Prostate gland (tissue), 2 donors: ENCODE data around the gene SH3BP1. TPM values are rescaled to one million over a fixed set of nuclear protein-coding genes. Genes with fewer than 3 reads are reported as not detected.
A peak's percentile ranks its signal among the peaks of the same experiment; 100 is the strongest.

Experiments
- DNase-seq: peaks from one replicate; pipeline ENCODE4 v3.0.0-alpha.2; 2019; ENCODE audit warnings: low spot score
- H3K27ac ChIP-seq, 2 donors: fragments of 200-600 bp; sonication (generic); 2 replicates each; pipeline ENCODE4 v1.5.1; 2017 to 2019
- H3K27me3 ChIP-seq: fragments of 200-600 bp; sonication (generic); replicated peaks from 2 replicates; pipeline ENCODE4 v1.5.1; 2019; ENCODE audit not compliant: insufficient read depth
- H3K36me3 ChIP-seq, 2 donors: fragments of 200-600 bp; sonication (generic); 1 replicate in 1 of 2; 2 replicates in 1 of 2; pipeline versions ENCODE4 v1.5.1 to v1.8.1; 2017 to 2019
- H3K4me1 ChIP-seq: fragments of 200-600 bp; sonication (generic); replicated peaks from 2 replicates; pipeline ENCODE4 v1.5.1; 2019
- H3K4me3 ChIP-seq, 2 donors: fragments of 200-600 bp; sonication (generic); 2 replicates each; pipeline ENCODE4 v1.5.1; 2017 to 2019
- H3K9me3 ChIP-seq: fragments of 200-600 bp; sonication (generic); 2 replicates; pipeline ENCODE4 v1.5.1; 2017
- POLR2A ChIP-seq: fragments of 450-650 bp; IDR thresholded peaks from one replicate; pipeline ENCODE4 v1.6.1; 2016; ENCODE audit warnings: antibody characterized with exemption, mild to moderate bottlenecking
- POLR2AphosphoS5 ChIP-seq: sonication (generic); formaldehyde crosslinking; IDR thresholded peaks from one replicate; pipeline ENCODE4 v1.6.1; 2017; ENCODE audit warnings: antibody characterized with exemption
- WGBS: methylation state at CpG from one replicate; pipeline ENCODE4 v1.1.5; 2018; 5-methylcytosine and 5-hydroxymethylcytosine counted together
- intact Hi-C: fragments of 100-400 bp; cut with DNase I; formaldehyde crosslinking; loops from one replicate; pipeline ENCODE4 v1.14.2; 2022
- total RNA-seq, 2 donors: library from RNA; depleted of rRNA; stranded (reverse); fragments of >200 nt; gene quantifications; one replicate each; pipeline ENCODE4 v1.1.0, GENCODE V29; 2016
- TF ChIP-seq, protein P1 (sequence below), 4 experiments: fragments of 200-600 bp in 2 of 4; fragments of 450-650 bp in 2 of 4; sonication (generic) in 2 of 4; IDR thresholded peaks; 1 replicate in 3 of 4; 2 replicates in 1 of 4; pipeline ENCODE4 v1.5.1; 2016 to 2019; ENCODE audit warnings: antibody characterized with exemption in 4 of 4, mild to moderate bottlenecking in 2 of 4, moderate library complexity in 2 of 4

The SH3BP1 gene
- total RNA-seq, 2 donors from 2014 or later, result 10.9 to 12.0 TPM

DNA sequence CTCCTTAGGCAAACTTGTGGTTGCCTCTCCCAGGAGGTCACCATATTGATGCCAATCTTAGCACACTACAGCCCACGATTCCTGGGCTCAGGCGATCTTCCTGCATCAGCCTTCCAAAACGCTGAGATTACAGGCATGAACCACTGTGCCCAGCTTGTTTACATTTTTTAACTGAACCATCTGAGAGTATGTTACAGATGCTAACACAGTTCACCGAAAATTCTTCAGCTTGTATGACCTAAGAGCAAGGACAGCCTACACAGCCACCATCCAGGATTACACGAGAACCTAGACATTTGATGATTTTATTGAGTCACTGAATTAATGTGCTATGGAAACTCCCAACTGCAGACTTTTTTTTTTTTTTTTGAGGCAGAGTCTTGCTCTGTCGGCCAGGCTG lies 30.1 kb downstream of the SH3BP1 start:
- WGBS, result 55% methylated on average over 6 of the region's 6 CpGs
- no peak for DNase-seq
- Histone ChIP-seq H3K27ac (no peak overlapping the region), H3K9me3 (no peaks in the 10 kb centered on the region), H3K36me3 (no peaks in the 10 kb centered on the region), H3K27me3 (no peaks in the 10 kb centered on the region), H3K4me3 (no peak overlapping the region), H3K4me1 (peaks cover 6% of the 10 kb centered on the region)
- TF ChIP-seq, protein P1, sequence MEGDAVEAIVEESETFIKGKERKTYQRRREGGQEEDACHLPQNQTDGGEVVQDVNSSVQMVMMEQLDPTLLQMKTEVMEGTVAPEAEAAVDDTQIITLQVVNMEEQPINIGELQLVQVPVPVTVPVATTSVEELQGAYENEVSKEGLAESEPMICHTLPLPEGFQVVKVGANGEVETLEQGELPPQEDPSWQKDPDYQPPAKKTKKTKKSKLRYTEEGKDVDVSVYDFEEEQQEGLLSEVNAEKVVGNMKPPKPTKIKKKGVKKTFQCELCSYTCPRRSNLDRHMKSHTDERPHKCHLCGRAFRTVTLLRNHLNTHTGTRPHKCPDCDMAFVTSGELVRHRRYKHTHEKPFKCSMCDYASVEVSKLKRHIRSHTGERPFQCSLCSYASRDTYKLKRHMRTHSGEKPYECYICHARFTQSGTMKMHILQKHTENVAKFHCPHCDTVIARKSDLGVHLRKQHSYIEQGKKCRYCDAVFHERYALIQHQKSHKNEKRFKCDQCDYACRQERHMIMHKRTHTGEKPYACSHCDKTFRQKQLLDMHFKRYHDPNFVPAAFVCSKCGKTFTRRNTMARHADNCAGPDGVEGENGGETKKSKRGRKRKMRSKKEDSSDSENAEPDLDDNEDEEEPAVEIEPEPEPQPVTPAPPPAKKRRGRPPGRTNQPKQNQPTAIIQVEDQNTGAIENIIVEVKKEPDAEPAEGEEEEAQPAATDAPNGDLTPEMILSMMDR (IDR thresholded peaks at IDR 0.05), result no peak
- TF ChIP-seq POLR2A (no peak), POLR2AphosphoS5 (no peak)
- intact Hi-C loops, result no loop called here

DNA sequence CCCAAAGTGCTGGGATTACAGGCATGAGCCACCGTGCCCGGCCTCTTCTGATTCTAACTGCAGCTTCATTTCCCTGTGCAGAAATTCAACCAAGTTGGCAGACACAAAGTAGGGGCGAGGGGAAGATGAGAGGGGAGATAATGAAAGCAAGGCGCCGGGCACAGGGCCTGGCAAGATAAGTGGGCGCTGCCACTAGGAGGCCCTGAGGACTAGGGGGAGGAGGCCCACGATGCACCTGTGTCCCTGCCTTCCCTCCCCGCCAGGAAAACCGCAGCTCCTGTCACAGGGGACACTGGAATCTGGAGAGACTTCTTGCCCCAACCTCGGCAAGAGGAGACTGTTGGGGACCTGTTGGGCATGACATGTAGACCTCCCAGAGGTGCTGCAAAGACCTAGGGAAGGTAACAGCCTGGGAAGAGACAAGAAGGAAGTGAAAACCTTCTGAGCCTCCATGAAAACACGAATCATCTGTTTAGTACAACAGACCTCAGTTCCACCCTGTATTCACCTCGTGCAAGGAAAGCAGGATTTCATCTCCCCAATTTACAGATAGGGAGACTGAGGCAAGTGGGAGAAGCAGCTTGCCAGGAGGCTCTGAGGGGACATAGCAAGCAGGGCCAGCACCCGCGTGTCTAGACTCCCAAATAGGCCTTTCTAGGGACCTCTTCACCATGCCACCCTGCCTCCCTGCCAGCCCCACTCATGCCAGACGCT lies 32.9 kb downstream of the SH3BP1 start:
- intact Hi-C loops, result no loop called here
- 58% methylated on average over 15 of the region's 15 CpGs for WGBS

DNA sequence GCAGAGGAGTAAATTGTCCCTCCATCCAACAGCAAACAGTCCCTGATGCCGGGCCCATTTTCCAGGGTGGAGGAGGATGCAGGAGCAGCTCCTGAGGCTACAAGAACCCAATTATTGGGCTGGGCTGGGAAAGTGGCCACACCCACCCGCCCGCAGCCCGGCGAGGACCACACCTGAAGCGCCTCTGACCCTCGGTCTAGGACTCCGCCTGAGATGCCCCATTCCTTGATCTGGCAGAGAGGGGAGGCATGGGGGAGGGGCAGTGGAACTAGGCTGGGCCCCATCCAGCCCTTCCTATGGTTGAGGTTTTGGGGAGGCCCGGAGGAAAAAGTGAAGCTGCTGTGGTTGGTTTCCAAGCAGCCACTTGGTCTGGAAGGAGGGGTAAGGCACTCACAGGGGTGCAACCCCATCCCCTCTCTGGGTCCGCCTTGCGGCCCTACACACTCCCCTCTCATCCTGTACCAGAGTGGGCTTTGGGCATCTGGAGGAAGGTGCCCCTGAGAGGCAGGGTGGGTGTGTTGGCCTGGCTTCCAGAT lies 33.5 kb downstream of the SH3BP1 start:
- TF ChIP-seq, protein P1 (IDR thresholded peaks at IDR 0.05), result no peak
- Histone ChIP-seq H3K36me3 (no peaks in the 10 kb centered on the region), H3K27ac (no peak overlapping the region), H3K4me3 (no peak overlapping the region), H3K9me3 (no peaks in the 10 kb centered on the region), H3K27me3 (no peaks in the 10 kb centered on the region), H3K4me1 (peaks cover 16% of the 10 kb centered on the region)
- no peak for DNase-seq
- 70% methylated on average over 11 of the region's 11 CpGs for WGBS
- intact Hi-C loops, result no loop called here

More for the DNA sequence above, 32.9 kb downstream of the SH3BP1 start:
- DNase-seq, result no peak
- TF ChIP-seq POLR2A, result no peak
- TF ChIP-seq, protein P1 (IDR thresholded peaks at IDR 0.05), result no peak
- TF ChIP-seq POLR2AphosphoS5, result no peak
- Histone ChIP-seq H3K27ac (no peak overlapping the region), H3K27me3 (no peaks in the 10 kb centered on the region), H3K9me3 (no peaks in the 10 kb centered on the region), H3K4me3 (no peak overlapping the region), H3K4me1 (peaks cover 16% of the 10 kb centered on the region), H3K36me3 (no peaks in the 10 kb centered on the region)

DNA sequence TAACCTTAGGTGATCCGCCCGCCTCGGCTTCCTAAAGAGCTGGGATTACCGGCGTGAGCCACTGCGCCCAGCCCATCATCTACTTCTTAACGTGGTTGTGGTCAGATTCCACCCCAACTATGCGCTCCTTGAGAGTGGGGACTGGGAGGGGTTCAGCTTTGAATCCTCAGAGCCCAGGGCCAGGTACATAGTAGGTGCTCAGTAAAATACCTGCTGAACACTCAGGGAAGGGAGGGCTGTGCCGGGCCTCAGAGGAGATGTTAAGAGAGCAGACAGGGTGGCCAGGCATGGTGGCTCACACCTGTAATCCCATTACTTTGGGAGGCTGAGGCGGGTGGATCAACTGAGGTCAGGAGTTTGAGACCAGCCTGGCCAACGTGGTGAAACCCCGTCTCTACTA lies 34.8 kb downstream of the SH3BP1 start:
- intact Hi-C loops, result no loop called here
- H3K4me3 ChIP-seq, result no peak overlapping the region
- peak overlapping the region; percentile 85 to 91 for H3K27ac ChIP-seq
- H3K27me3 ChIP-seq, result no peaks in the 10 kb centered on the region
- H3K4me1 ChIP-seq, result peaks cover 16% of the 10 kb centered on the region
- TF ChIP-seq, protein P1 (IDR thresholded peaks at IDR 0.05), result no peak
- no peak for TF ChIP-seq POLR2AphosphoS5
- TF ChIP-seq POLR2A, result no peak
- no peak for DNase-seq
- 87% methylated on average over 12 of the region's 12 CpGs for WGBS
- no peaks in the 10 kb centered on the region for H3K36me3 ChIP-seq
- H3K9me3 ChIP-seq, result no peaks in the 10 kb centered on the region
